ENCODE measurements around the gene SHQ1.
A peak's percentile ranks its signal among the peaks of the same experiment; 100 is the strongest.

The SHQ1 gene

DNA sequence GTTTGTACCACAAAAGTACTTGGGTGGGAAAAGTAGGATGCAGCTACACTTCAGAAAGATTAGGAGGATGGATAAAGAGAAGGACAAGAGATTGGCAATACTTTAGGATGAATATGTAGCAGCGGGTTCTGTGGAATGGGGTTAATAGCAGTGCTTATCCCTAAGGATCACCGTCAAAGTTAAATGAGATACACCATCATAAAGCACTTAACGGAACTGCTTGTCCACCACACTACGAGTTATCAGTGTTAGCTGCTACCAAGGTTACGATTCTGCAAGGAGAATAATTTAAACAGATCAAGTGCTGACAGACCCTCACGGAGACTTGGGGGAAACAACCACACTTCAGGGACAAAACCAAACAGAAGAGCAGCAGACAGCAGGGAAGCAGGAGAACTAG lies 963 bp downstream of the SHQ1 start:
- peak overlapping the region; percentile 99 for H3K4me3 ChIP-seq (replicated peaks; ENCODE audit: low read depth, low read length)
- DNase-seq (ENCODE audit: low read depth) = peak; percentile 3
- TF ChIP-seq, protein P1, sequence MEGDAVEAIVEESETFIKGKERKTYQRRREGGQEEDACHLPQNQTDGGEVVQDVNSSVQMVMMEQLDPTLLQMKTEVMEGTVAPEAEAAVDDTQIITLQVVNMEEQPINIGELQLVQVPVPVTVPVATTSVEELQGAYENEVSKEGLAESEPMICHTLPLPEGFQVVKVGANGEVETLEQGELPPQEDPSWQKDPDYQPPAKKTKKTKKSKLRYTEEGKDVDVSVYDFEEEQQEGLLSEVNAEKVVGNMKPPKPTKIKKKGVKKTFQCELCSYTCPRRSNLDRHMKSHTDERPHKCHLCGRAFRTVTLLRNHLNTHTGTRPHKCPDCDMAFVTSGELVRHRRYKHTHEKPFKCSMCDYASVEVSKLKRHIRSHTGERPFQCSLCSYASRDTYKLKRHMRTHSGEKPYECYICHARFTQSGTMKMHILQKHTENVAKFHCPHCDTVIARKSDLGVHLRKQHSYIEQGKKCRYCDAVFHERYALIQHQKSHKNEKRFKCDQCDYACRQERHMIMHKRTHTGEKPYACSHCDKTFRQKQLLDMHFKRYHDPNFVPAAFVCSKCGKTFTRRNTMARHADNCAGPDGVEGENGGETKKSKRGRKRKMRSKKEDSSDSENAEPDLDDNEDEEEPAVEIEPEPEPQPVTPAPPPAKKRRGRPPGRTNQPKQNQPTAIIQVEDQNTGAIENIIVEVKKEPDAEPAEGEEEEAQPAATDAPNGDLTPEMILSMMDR (IDR thresholded peaks at IDR 0.05; ENCODE audit: low read length, missing control alignments) = no peak

DNA sequence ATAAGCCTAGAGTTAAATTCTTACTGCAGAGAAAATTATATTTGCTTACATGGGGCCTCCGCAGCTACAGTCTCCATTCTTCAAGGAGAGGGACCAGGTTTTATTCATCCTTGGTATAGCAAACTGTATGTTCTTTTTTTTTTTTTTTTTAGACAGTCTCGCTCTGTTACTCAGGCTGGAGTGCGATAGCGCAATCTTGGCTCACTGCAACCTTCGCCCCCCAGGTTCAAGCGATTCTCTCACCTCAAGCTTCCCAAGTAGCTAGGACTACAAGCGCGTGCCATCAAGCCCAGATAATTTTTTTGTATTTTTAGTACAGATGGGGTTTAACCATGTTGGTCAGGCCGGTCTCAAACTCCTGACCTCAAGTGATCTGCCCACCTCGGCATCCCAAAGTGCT lies 2.1 kb downstream of the SHQ1 start:
- no peak overlapping the region for H3K4me3 ChIP-seq (replicated peaks; ENCODE audit: low read depth, low read length)
- TF ChIP-seq, protein P1 (IDR thresholded peaks at IDR 0.05; ENCODE audit: low read length, missing control alignments) = no peak
- DNase-seq (ENCODE audit: low read depth) = no peak

DNA sequence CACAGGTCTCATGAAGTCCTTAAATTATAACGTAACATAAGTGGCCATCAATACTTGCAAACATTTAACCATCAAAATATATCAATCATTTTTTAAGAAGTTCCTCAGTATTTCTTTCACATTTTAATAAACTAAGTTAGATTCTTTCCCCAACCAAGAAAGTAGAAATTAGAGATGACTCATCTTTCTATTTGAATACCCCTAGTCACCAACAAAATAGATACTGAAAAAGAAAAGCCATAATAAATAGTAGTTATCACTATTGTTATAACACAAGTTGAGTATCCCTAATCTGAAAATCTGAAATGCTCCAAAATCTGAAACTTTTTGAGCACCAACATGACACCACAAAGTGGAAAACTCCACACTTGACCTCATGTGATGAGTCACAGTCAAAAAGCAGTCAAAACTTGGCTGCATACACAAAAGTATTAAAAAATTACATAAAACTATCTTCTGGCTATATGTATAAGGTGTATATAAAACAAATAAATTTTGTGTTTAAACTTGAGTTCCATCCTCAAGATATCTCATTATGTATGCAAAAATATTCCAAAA lies 3.7 kb downstream of the SHQ1 start:
- no peak overlapping the region for H3K4me3 ChIP-seq (replicated peaks; ENCODE audit: low read depth, low read length)
- TF ChIP-seq, protein P1 (IDR thresholded peaks at IDR 0.05; ENCODE audit: low read length, missing control alignments) = no peak
- peak; percentile 13 for DNase-seq (ENCODE audit: low read depth)

DNA sequence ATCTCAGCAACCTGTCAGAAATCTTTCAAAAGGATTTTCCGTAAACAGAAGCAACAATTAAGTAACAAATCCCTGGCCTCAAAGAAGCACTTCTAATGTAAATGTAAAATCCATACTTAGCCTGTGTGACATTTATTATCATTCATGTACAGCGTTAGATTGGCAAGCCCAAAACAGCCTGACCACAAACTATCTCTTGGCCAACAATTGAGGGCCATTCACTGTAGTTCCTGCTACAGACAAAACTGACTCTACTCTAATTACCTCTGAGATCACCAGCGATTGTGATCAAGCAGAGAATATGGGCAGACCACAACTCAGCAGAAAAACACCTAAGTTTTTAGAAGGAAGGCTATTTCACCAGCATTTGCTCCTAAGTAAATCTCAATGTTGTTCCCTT lies 9.2 kb downstream of the SHQ1 start:
- no peak for DNase-seq (ENCODE audit: low read depth)
- TF ChIP-seq, protein P1 (IDR thresholded peaks at IDR 0.05; ENCODE audit: low read length, missing control alignments) = no peak
- no peak overlapping the region for H3K4me3 ChIP-seq (replicated peaks; ENCODE audit: low read depth, low read length)

DNA sequence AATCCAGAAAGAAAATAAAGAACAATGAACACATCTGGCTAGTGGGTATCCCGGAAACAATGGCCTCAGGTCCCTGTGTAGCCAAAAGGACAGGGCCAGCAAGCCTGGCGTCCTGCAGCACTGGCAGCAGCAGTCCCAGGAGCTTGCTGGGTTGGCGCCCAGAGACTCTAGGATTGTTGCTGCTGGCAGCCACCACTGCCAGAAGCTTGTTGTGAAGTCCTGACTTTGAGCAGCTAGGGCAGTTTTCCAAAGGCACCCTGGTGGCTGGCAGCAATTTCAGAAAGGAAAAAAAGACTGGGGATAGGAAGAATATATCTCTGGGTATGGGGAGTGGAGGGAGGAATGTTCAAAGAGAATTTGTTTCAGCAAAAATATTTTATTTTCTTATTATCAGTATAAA lies 11.3 kb downstream of the SHQ1 start:
- DNase-seq (ENCODE audit: low read depth) = peak; percentile 6
- TF ChIP-seq, protein P1 (IDR thresholded peaks at IDR 0.05; ENCODE audit: low read length, missing control alignments) = no peak

DNA sequence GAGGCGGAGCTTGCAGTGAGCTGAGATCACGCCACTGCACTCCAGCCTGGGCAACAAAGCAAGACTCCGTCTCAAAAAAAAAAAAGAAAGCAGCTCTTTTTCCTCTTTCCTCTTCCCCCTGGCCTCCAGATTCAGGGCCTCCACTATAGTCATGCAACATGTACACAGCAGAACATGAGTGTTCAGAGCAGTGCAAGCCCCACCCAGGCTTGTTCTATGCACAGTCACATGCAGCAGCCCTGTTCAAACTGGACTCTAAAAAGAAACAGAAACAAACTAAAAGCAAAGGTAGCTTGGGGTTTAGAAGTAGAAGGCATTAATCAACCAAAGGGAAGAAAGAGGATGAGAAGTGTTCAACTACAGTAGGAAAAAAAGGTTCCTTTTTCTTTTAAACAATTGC lies 11.8 kb downstream of the SHQ1 start:
- no peak overlapping the region for H3K4me3 ChIP-seq (replicated peaks; ENCODE audit: low read depth, low read length)
- TF ChIP-seq, protein P1 (IDR thresholded peaks at IDR 0.05; ENCODE audit: low read length, missing control alignments) = no peak
- no peak for DNase-seq (ENCODE audit: low read depth)

More for the DNA sequence above, 11.3 kb downstream of the SHQ1 start:
- H3K4me3 ChIP-seq (replicated peaks; ENCODE audit: low read depth, low read length) = no peak overlapping the region

Measured in fibroblast of pulmonary artery (primary cell).